ENCODE data around the gene ANGPTL1. TPM values are rescaled to one million over a fixed set of nuclear protein-coding genes. Genes with fewer than 3 reads are reported as not detected.
"Not testable (repeated sequence)": the region's sequence is repeated elsewhere in the genome, so short reads cannot be mapped to it uniquely, and the experiment has no call there.

ANGPTL1 gene
- total RNA-seq, 4 donors from 2014 or later: 4.3 to 23.4 (median 10.6) TPM

DNA sequence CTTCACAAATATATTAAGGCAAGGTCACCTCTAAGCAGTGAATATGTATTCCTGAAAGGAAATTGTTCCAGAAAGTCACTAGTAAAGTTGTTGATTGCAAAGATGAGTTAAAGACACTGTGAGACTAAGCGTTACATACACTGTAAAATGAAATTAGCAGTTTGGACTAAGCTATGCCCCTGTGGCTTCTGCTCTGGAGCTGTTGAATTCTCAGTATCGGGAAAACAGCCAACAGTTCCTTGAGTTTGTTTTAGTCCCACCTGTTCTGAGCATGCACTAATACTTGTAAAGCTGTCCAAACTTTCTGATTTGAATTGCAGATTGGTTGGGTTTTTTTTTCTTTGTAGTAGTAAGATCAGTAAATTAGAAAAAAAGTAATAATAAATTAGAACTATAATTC, 21.0 kb downstream of the ANGPTL1 start:
- WGBS: 81% methylated on average over 2 of the region's 2 CpGs
- peaks cover 2% of the 10 kb centered on the region for H3K4me1 ChIP-seq
- H3K4me3 ChIP-seq: no peak overlapping the region
- H3K36me3 ChIP-seq: no peaks in the 10 kb centered on the region
- no peaks in the 10 kb centered on the region for H3K27me3 ChIP-seq
- H3K27ac ChIP-seq: no peak overlapping the region
- no peaks in the 10 kb centered on the region for H3K9me3 ChIP-seq
- DNase-seq (ENCODE audit: low spot score in 2 of 2): no peak
- no peak for TF ChIP-seq POLR2AphosphoS5 (IDR thresholded peaks at IDR 0.05)
- TF ChIP-seq, protein P1, sequence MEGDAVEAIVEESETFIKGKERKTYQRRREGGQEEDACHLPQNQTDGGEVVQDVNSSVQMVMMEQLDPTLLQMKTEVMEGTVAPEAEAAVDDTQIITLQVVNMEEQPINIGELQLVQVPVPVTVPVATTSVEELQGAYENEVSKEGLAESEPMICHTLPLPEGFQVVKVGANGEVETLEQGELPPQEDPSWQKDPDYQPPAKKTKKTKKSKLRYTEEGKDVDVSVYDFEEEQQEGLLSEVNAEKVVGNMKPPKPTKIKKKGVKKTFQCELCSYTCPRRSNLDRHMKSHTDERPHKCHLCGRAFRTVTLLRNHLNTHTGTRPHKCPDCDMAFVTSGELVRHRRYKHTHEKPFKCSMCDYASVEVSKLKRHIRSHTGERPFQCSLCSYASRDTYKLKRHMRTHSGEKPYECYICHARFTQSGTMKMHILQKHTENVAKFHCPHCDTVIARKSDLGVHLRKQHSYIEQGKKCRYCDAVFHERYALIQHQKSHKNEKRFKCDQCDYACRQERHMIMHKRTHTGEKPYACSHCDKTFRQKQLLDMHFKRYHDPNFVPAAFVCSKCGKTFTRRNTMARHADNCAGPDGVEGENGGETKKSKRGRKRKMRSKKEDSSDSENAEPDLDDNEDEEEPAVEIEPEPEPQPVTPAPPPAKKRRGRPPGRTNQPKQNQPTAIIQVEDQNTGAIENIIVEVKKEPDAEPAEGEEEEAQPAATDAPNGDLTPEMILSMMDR (IDR thresholded peaks at IDR 0.05): no peak
- no peak for TF ChIP-seq POLR2A (IDR thresholded peaks at IDR 0.05)
- TF ChIP-seq EP300 (IDR thresholded peaks at IDR 0.05): no peak

DNA sequence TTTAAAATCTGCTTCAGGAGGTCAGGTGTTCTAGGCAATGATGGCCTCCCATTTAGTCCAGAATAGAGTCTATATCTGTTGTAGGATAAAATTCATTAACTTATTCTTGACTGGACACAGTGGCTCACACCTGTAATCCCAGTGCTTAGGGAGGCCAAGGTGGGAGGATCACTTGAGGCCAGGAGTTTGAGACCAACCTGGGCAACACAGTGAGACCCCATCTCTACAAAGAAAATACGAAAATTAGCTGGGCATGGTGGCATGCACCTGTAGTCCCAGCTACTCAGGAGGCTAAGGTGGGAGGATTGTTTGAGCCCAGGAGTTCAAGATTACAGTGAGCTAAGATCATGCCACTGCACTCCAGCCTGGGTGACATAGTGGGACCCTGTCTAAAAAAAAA, 23.0 kb downstream of the ANGPTL1 start:
- not testable (repeated sequence) for H3K27me3 ChIP-seq; H3K36me3 ChIP-seq; H3K4me1 ChIP-seq; H3K4me3 ChIP-seq; DNase-seq (ENCODE audit: low spot score in 2 of 2); H3K27ac ChIP-seq; H3K9me3 ChIP-seq
- WGBS: 100% methylated on average over 1 of the region's 1 CpG

DNA sequence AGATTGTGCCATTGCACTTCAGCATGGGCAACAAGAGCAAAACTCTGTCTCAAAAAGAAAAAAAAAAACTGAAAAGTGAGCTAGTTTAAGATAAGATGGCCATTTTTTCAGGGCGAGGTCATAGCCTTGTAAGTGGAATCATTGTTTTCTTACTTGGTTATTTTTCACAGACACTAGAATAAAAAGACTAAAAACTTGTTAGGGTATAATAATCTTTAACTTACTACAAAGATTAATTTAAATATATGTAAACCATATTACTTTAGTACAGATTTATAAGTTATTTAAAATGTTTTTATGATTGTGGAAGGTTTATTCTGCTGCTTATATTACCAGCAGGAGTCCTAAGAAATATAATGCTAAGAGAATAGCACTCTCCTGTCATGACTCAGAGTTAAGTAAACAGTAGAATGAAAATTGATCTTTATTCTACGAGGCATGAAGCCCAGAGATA, 23.5 kb downstream of the ANGPTL1 start:
- no peak overlapping the region for H3K4me3 ChIP-seq
- H3K27me3 ChIP-seq: no peaks in the 10 kb centered on the region
- no peak for DNase-seq (ENCODE audit: low spot score in 2 of 2)
- peaks cover 2% of the 10 kb centered on the region for H3K4me1 ChIP-seq
- no peaks in the 10 kb centered on the region for H3K9me3 ChIP-seq
- no peak for TF ChIP-seq POLR2AphosphoS5 (IDR thresholded peaks at IDR 0.05)
- no peak for TF ChIP-seq POLR2A (IDR thresholded peaks at IDR 0.05)
- TF ChIP-seq, protein P1 (IDR thresholded peaks at IDR 0.05): no peak
- no peak for TF ChIP-seq EP300 (IDR thresholded peaks at IDR 0.05)
- WGBS: 78% methylated on average over 2 of the region's 2 CpGs
- H3K27ac ChIP-seq: no peak overlapping the region
- H3K36me3 ChIP-seq: no peaks in the 10 kb centered on the region

DNA sequence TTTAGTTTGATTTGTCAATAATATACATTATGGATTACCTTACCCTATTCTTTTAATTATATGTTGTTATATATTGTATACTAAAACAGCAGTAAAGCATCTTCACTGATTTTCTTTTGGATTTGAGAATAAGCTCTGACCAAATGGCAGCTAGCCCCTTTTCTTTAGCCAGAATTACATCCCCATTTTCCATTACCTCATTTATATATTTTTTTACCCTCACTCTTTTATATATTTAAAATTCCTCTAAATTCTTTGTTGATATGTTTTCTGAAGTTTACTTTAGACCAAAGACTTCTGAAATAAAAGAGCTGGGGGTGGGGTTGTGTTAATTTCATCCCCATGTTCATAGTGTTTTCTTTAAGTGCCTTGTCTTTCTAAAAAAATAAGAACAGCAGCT, 24.6 kb downstream of the ANGPTL1 start:
- Histone ChIP-seq H3K4me3 (no peak overlapping the region), H3K27me3 (no peaks in the 10 kb centered on the region), H3K9me3 (no peaks in the 10 kb centered on the region), H3K27ac (no peak overlapping the region), H3K36me3 (no peaks in the 10 kb centered on the region), H3K4me1 (peaks cover 2% of the 10 kb centered on the region)
- no peak for DNase-seq (ENCODE audit: low spot score in 2 of 2)
- TF ChIP-seq, protein P1 (IDR thresholded peaks at IDR 0.05): no peak
- TF ChIP-seq POLR2A (IDR thresholded peaks at IDR 0.05) (no peak), POLR2AphosphoS5 (IDR thresholded peaks at IDR 0.05) (no peak), EP300 (IDR thresholded peaks at IDR 0.05) (no peak)

DNA sequence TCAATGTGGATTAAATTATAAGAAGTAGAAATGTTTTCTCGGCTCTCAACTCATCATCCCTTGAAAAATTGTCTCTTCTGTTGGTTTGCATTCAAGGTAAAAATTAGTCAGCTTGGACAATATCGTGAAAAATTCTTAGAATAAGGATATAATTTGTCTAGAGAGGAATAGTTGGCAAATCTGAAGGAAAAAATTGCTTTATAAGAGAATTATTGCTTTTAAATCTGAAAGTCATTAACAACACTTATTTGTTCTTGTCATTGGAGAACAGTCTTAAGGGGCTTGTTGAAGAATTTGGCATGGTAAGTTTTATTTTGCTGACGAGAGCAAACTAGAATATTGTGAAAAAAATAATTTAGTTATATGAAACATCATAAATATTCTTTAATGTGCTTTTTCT, 26.4 kb downstream of the ANGPTL1 start:
- Histone ChIP-seq H3K9me3 (no peaks in the 10 kb centered on the region), H3K4me1 (peaks cover 2% of the 10 kb centered on the region), H3K27me3 (no peaks in the 10 kb centered on the region), H3K4me3 (no peak overlapping the region), H3K36me3 (no peaks in the 10 kb centered on the region), H3K27ac (no peak overlapping the region)
- DNase-seq (ENCODE audit: low spot score in 2 of 2): no peak
- TF ChIP-seq EP300 (IDR thresholded peaks at IDR 0.05) (no peak), POLR2A (IDR thresholded peaks at IDR 0.05) (no peak), POLR2AphosphoS5 (IDR thresholded peaks at IDR 0.05) (no peak)
- TF ChIP-seq, protein P1 (IDR thresholded peaks at IDR 0.05): no peak
- WGBS: 62% methylated on average over 3 of the region's 3 CpGs

DNA sequence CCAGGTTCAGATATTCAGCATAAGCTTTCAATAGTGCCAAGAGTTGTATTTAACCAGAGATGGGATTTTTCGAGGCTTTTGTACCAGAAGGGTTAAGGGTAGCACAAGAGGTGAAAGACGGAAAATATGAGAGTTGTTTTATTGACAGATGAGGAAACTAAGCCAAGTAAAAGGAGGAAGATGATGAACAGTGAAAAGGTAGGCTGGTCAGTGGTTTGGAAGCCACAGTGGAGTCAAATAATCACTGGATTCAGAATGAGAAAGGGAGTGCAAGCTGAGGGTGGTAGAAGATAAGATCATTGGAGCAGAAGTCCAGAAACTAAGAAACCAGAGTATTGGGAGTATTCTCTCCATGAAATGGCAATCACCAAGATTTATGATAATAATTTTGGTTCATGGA, 45.7 kb downstream of the ANGPTL1 start:
- Histone ChIP-seq H3K27me3 (no peaks in the 10 kb centered on the region), H3K27ac (no peak overlapping the region), H3K9me3 (no peaks in the 10 kb centered on the region), H3K4me3 (no peak overlapping the region), H3K36me3 (no peaks in the 10 kb centered on the region), H3K4me1 (no peaks in the 10 kb centered on the region)
- no peak for DNase-seq (ENCODE audit: low spot score in 2 of 2)
- TF ChIP-seq EP300 (IDR thresholded peaks at IDR 0.05): no peak
- TF ChIP-seq POLR2AphosphoS5 (IDR thresholded peaks at IDR 0.05): no peak
- TF ChIP-seq POLR2A (IDR thresholded peaks at IDR 0.05): no peak
- TF ChIP-seq, protein P1 (IDR thresholded peaks at IDR 0.05): no peak
- 95% methylated on average over 2 of the region's 2 CpGs for WGBS
